CD14-positive monocyte (primary cell): ENCODE data around the gene GDF2. TPM values are rescaled to one million over a fixed set of nuclear protein-coding genes. Genes with fewer than 3 reads are reported as not detected.
A peak's percentile ranks its signal among the peaks of the same experiment; 100 is the strongest.

Experiments
- DNase-seq, 3 donors: peaks; one replicate each; pipeline ENCODE4 v3.0.0-alpha.2; 2011 to 2022
- H2AFZ ChIP-seq: 2 replicates; pipeline ENCODE4 v1.6.0; 2012; ENCODE audit warnings: mild to moderate bottlenecking, low read depth, low read length, inconsistent platforms; ENCODE audit not compliant: insufficient read depth, poor library complexity, severe bottlenecking
- H3K27ac ChIP-seq, 2 donors: 1 replicate in 1 of 2; 2 replicates in 1 of 2; pipeline ENCODE4 v1.5.1; 2012 to 2013; ENCODE audit warnings: low read length in 2 of 2, control low read depth in 1 of 2, inconsistent platforms in 1 of 2, low read depth in 1 of 2, mild to moderate bottlenecking in 1 of 2
- H3K27me3 ChIP-seq, 2 donors: one replicate each; pipeline versions ENCODE4 v1.6.0 to v1.6.1; 2011 to 2013; ENCODE audit warnings: low read length in 2 of 2; ENCODE audit not compliant: control insufficient read depth in 2 of 2, insufficient read depth in 2 of 2
- H3K36me3 ChIP-seq, 2 donors: replicated peaks in 1 of 2; 1 replicate in 1 of 2; 2 replicates in 1 of 2; pipeline versions ENCODE4 v1.5.1 to v1.6.1; 2012 to 2013; ENCODE audit warnings: low read length in 2 of 2, control low read depth in 1 of 2, inconsistent platforms in 1 of 2, mild to moderate bottlenecking in 1 of 2; ENCODE audit not compliant: insufficient read depth in 2 of 2, control insufficient read depth in 1 of 2
- H3K4me1 ChIP-seq, 2 donors: 1 replicate in 1 of 2; 2 replicates in 1 of 2; pipeline versions ENCODE4 v1.5.1 to v1.6.1; 2012 to 2013; ENCODE audit warnings: low read length in 2 of 2, control low read depth in 1 of 2, inconsistent platforms in 1 of 2, mild to moderate bottlenecking in 1 of 2, moderate library complexity in 1 of 2; ENCODE audit not compliant: insufficient read depth in 2 of 2, control insufficient read depth in 1 of 2
- H3K4me2 ChIP-seq: replicated peaks from 2 replicates; pipeline ENCODE3; 2012; ENCODE audit warnings: low read length, moderate library complexity, mild to moderate bottlenecking; ENCODE audit not compliant: poor library complexity, severe bottlenecking; ENCODE audit errors: extremely low read depth
- H3K4me3 ChIP-seq, 3 experiments: fragments of 200-600 bp in 1 of 3; sonication (generic) in 1 of 3; replicated peaks in 1 of 3; 1 replicate in 2 of 3; 2 replicates in 1 of 3; pipeline ENCODE4 v1.5.1; 2011 to 2013; ENCODE audit warnings: low read length in 3 of 3, mild to moderate bottlenecking in 3 of 3, control low read depth in 2 of 3, low read depth in 2 of 3, inconsistent platforms in 1 of 3, moderate library complexity in 1 of 3
- H3K79me2 ChIP-seq: 2 replicates; pipeline ENCODE4 v1.6.0; 2012; ENCODE audit warnings: mild to moderate bottlenecking, control low read depth, inconsistent platforms, low read length, moderate library complexity; ENCODE audit not compliant: insufficient read depth
- H3K9ac ChIP-seq: 2 replicates; pipeline ENCODE4 v1.6.0; 2017; ENCODE audit warnings: low read length, mild to moderate bottlenecking; ENCODE audit not compliant: insufficient read depth, poor library complexity, severe bottlenecking
- H3K9me3 ChIP-seq, 2 donors: replicated peaks in 1 of 2; 1 replicate in 1 of 2; 2 replicates in 1 of 2; pipeline versions ENCODE4 v1.5.1 to v1.6.1; 2012 to 2013; ENCODE audit warnings: low read length in 2 of 2, control low read depth in 1 of 2; ENCODE audit not compliant: control insufficient read depth in 1 of 2, insufficient read depth in 1 of 2
- H4K20me1 ChIP-seq: 2 replicates; pipeline ENCODE4 v1.6.0; 2012; ENCODE audit warnings: mild to moderate bottlenecking, low read length, control low read depth, moderate library complexity; ENCODE audit not compliant: insufficient read depth
- H3K27ac Mint-ChIP-seq, 7 donors: one replicate each; pipeline ENCODE4 v1.8.0; 2020; ENCODE audit warnings: mild to moderate bottlenecking in 7 of 7, mixed read lengths in 7 of 7, moderate library complexity in 6 of 7, inconsistent platforms in 2 of 7
- H3K27me3 Mint-ChIP-seq, 3 donors: one replicate each; pipeline ENCODE4 v1.8.0; 2021 to 2022; ENCODE audit warnings: low read depth in 3 of 3, mild to moderate bottlenecking in 3 of 3, mixed read lengths in 3 of 3, moderate library complexity in 3 of 3, inconsistent platforms in 1 of 3
- H3K36me3 Mint-ChIP-seq, 2 donors: one replicate each; pipeline ENCODE4 v1.8.0; 2020; ENCODE audit warnings: mixed read lengths in 2 of 2, inconsistent platforms in 1 of 2, mild to moderate bottlenecking in 1 of 2
- H3K4me1 Mint-ChIP-seq: one replicate; pipeline ENCODE4 v1.8.0; 2020; ENCODE audit warnings: mild to moderate bottlenecking, mixed read lengths
- H3K4me3 Mint-ChIP-seq, 2 donors: one replicate each; pipeline ENCODE4 v1.8.0; 2020; ENCODE audit warnings: mild to moderate bottlenecking in 2 of 2, mixed read lengths in 2 of 2, moderate library complexity in 1 of 2
- H3K9me3 Mint-ChIP-seq, 7 donors: one replicate each; pipeline ENCODE4 v1.8.0; 2020 to 2022; ENCODE audit warnings: mixed read lengths in 7 of 7, mild to moderate bottlenecking in 6 of 7, moderate library complexity in 6 of 7, inconsistent platforms in 2 of 7
- CTCF ChIP-seq: fragments of 200-600 bp; IDR thresholded peaks from one replicate; pipeline ENCODE4 v1.8.0; 2022; ENCODE audit warnings: antibody characterized with exemption, mild to moderate bottlenecking
- WGBS: methylation state at CpG from one replicate; pipeline ENCODE4 v1.1.5; 2013; ENCODE audit warnings: missing lambda C conversion rate; ENCODE audit not compliant: insufficient coverage; 5-methylcytosine and 5-hydroxymethylcytosine counted together
- intact Hi-C, 2 donors: fragments of 100-400 bp; cut with micrococcal nuclease; formaldehyde crosslinking; loops; one replicate each; pipeline versions ENCODE4 v1.15.0 to v1.15.1; 2023
- polyA plus RNA-seq, 3 donors: library from polyadenylated mRNA; depleted of rRNA in 1 of 3; unstranded in 2 of 3; stranded (reverse) in 1 of 3; fragments of 300-500 nt in 2 of 3; fragments of >200 nt in 1 of 3; fragmentation: Illumina TruSeq in 2 of 3; gene quantifications; 1 replicate in 2 of 3; 2 replicates in 1 of 3; pipeline ENCODE4 v1.2.3, GENCODE V29; 2012 to 2021

Gene GDF2
- polyA plus RNA-seq, 3 donors: not detected

DNA sequence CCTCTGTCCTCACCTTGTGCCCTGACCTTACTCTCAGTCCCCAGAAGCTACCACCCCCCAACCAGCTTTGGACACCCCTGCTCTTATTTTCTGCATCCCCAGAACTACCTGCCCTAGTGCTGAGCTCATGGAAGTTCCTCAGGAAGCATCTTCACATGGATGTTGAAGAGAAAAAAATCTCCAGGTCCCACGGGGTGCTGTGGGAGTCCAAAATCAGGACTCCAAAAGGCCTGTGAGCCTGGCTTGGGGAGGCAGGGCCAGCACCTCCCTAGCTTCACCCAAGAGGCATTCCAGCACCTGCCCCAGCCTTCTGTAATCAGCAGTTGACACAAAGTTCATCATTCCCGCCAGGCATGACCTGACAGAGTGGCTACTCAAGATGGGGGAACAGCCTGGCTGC is 43.0 kb upstream of the GDF2 start:
- Histone ChIP-seq H3K36me3 (no peaks in the 10 kb centered on the region), H3K9me3 (no peaks in the 10 kb centered on the region), H3K4me2 (no peak overlapping the region), H3K79me2 (no peaks in the 10 kb centered on the region), H3K4me3 (no peak overlapping the region), H4K20me1 (no peaks in the 10 kb centered on the region), H3K9ac (no peak overlapping the region), H3K4me1 (no peaks in the 10 kb centered on the region), H3K27ac (no peak overlapping the region), H3K27me3 (no peaks in the 10 kb centered on the region), H2AFZ (no peak overlapping the region)
- DNase-seq: no peak
- Mint-ChIP-seq H3K9me3 (peaks cover 0 to 3% (median 0%) of the 10 kb centered on the region in 7 donors), H3K36me3 (no peaks in the 10 kb centered on the region), H3K27ac (peak overlapping the region in 1 of 7 donors; percentile 65), H3K4me3 (peak overlapping the region in 1 of 2 donors; percentile 41), H3K27me3 (peaks cover 3 to 10% (median 3%) of the 10 kb centered on the region in 3 donors), H3K4me1 (peaks cover 2% of the 10 kb centered on the region)
- intact Hi-C loops: no loop called here
- no peak for TF ChIP-seq CTCF
- WGBS: 83% methylated on average over 1 of the region's 2 CpGs

DNA sequence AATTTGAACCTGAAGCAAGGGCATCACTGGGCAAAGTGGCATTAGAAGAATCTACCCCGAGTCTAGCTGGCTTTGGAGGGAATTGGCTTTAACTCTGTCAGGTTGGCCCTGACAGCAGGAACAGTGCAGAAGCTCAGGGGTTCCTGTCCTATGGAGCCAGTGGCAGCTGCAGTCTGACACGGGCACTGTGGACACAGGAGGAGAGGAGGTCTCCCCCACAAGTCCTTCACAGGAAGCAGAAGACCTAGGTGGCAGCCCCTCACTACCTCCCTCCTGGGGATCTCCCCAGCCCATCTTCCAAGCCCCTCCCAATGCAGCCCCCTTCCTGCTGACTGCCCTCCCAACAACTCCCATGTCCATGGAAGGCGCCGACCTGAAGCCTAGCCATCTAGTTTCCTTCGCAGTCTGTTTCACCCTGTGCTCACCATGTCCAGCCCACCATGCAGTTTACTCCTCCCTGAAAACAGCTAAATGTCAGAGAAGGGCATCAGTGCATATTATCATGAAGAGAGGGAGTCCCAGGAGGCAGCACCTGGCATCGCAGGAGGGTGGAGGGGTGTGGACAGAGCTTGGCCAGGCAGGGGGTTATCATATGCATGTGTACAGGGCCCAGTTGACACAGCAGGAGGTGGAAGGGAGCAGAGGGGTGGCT is 40.1 kb upstream of the GDF2 start:
- no peaks in the 10 kb centered on the region for H3K36me3 Mint-ChIP-seq
- H3K27me3 Mint-ChIP-seq: peaks cover 2 to 14% (median 10%) of the 10 kb centered on the region in 3 donors
- intact Hi-C loops: no loop called here
- Histone ChIP-seq H3K4me3 (no peak overlapping the region), H3K9ac (no peak overlapping the region), H4K20me1 (no peaks in the 10 kb centered on the region), H3K36me3 (no peaks in the 10 kb centered on the region), H3K27ac (no peak overlapping the region), H3K4me1 (peaks cover 19 to 21% of the 10 kb centered on the region in 2 donors), H3K27me3 (no peaks in the 10 kb centered on the region), H3K9me3 (no peaks in the 10 kb centered on the region), H3K79me2 (no peaks in the 10 kb centered on the region), H3K4me2 (no peak overlapping the region), H2AFZ (no peak overlapping the region)
- H3K4me3 Mint-ChIP-seq: no peak overlapping the region
- H3K9me3 Mint-ChIP-seq: peaks cover 0 to 5% (median 0%) of the 10 kb centered on the region in 7 donors
- TF ChIP-seq CTCF: no peak
- 75% methylated on average over 2 of the region's 6 CpGs for WGBS
- DNase-seq: no peak
- H3K4me1 Mint-ChIP-seq: peaks cover 26% of the 10 kb centered on the region
- H3K27ac Mint-ChIP-seq: no peak overlapping the region
